ENCODE results near the gene TLR8. TPM values are rescaled to one million over a fixed set of nuclear protein-coding genes. Genes with fewer than 3 reads are reported as not detected.
"Not testable (repeated sequence)": the region's sequence is repeated elsewhere in the genome, so short reads cannot be mapped to it uniquely, and the experiment has no call there.

Gene TLR8
- total and polyA plus RNA-seq, 4 donors: 0.91 to 27.1 (median 5.9) TPM

GRCh38 chrX:12932244-12932643 is 25.8 kb downstream of the TLR8 start:
- Histone ChIP-seq H3K9ac (ENCODE audit: insufficient read depth in 1 of 2, low read length in 2 of 2) (no peak overlapping the region), H3K4me3 (no peak overlapping the region), H3K9me3 (ENCODE audit: control insufficient read depth in 4 of 4, insufficient read depth in 3 of 4, low read length in 3 of 4) (no peaks in the 10 kb centered on the region), H3K4me1 (ENCODE audit: control insufficient read depth in 5 of 5, insufficient read depth in 5 of 5, low read length in 5 of 5) (no peaks in the 10 kb centered on the region), H3K27ac (ENCODE audit: low read depth in 1 of 2, low read length in 1 of 2) (no peak overlapping the region), H3K36me3 (ENCODE audit: control insufficient read depth in 4 of 4, insufficient read depth in 4 of 4, low read length in 4 of 4) (no peaks in the 10 kb centered on the region), H3K27me3 (ENCODE audit: control insufficient read depth in 3 of 3, insufficient read depth in 3 of 3, low read length in 2 of 3) (peaks cover 0 to 9% (median 4%) of the 10 kb centered on the region in 3 donors)
- ATAC-seq (ENCODE audit: insufficient read depth, low FRiP score): no peak
- DNase-seq: no peak
- WGBS, 2 donors: 92 to 100% methylated on average over 1 of the region's 1 CpG
- no peak for TF ChIP-seq CTCF (IDR thresholded peaks at IDR 0.05; ENCODE audit: control extremely low read depth, extremely low read depth)

- no peaks in the 10 kb centered on the region for H3K36me3 ChIP-seq (ENCODE audit: control insufficient read depth in 4 of 4, insufficient read depth in 4 of 4, low read length in 4 of 4)
- peaks cover 0 to 4% (median 4%) of the 10 kb centered on the region in 3 donors for H3K27me3 ChIP-seq (ENCODE audit: control insufficient read depth in 3 of 3, insufficient read depth in 3 of 3, low read length in 2 of 3)
- H3K27ac ChIP-seq (ENCODE audit: low read depth in 1 of 2, low read length in 1 of 2): no peak overlapping the region
- ATAC-seq (ENCODE audit: insufficient read depth, low FRiP score) (no peak), DNase-seq (no peak)
- TF ChIP-seq CTCF (IDR thresholded peaks at IDR 0.05; ENCODE audit: control extremely low read depth, extremely low read depth): no peak
- 90 to 92% methylated on average over 5 of the region's 5 CpGs for WGBS, 2 donors
- no peaks in the 10 kb centered on the region for H3K9me3 ChIP-seq (ENCODE audit: control insufficient read depth in 4 of 4, insufficient read depth in 3 of 4, low read length in 3 of 4)
- no peak overlapping the region for H3K9ac ChIP-seq (ENCODE audit: insufficient read depth in 1 of 2, low read length in 2 of 2)
- H3K4me1 ChIP-seq (ENCODE audit: control insufficient read depth in 5 of 5, insufficient read depth in 5 of 5, low read length in 5 of 5): no peaks in the 10 kb centered on the region
- no peak overlapping the region for H3K4me3 ChIP-seq
Measured at GRCh38 chrX:12934850-12935249, 28.4 kb downstream of the TLR8 start.

- Histone ChIP-seq H3K9ac (ENCODE audit: insufficient read depth in 1 of 2, low read length in 2 of 2) (no peak overlapping the region), H3K27ac (ENCODE audit: low read depth in 1 of 2, low read length in 1 of 2) (no peak overlapping the region), H3K9me3 (ENCODE audit: control insufficient read depth in 4 of 4, insufficient read depth in 3 of 4, low read length in 3 of 4) (no peaks in the 10 kb centered on the region), H3K4me1 (ENCODE audit: control insufficient read depth in 5 of 5, insufficient read depth in 5 of 5, low read length in 5 of 5) (no peaks in the 10 kb centered on the region), H3K36me3 (ENCODE audit: control insufficient read depth in 4 of 4, insufficient read depth in 4 of 4, low read length in 4 of 4) (no peaks in the 10 kb centered on the region), H3K27me3 (ENCODE audit: control insufficient read depth in 3 of 3, insufficient read depth in 3 of 3, low read length in 2 of 3) (peaks cover 0 to 4% (median 0%) of the 10 kb centered on the region in 3 donors), H3K4me3 (no peak overlapping the region)
- 94% methylated on average over 1 of the region's 1 CpG; no CpG with 5 or more reads in 1 of the 2 donors for WGBS, 2 donors
- TF ChIP-seq CTCF (IDR thresholded peaks at IDR 0.05; ENCODE audit: control extremely low read depth, extremely low read depth): no peak
- DNase-seq (no peak), ATAC-seq (ENCODE audit: insufficient read depth, low FRiP score) (no peak)
Measured at GRCh38 chrX:12936947-12937346, 30.5 kb downstream of the TLR8 start.

- ATAC-seq (ENCODE audit: insufficient read depth, low FRiP score); H3K4me1 ChIP-seq (ENCODE audit: control insufficient read depth in 5 of 5, insufficient read depth in 5 of 5, low read length in 5 of 5); DNase-seq; H3K4me3 ChIP-seq; H3K9me3 ChIP-seq (ENCODE audit: control insufficient read depth in 4 of 4, insufficient read depth in 3 of 4, low read length in 3 of 4); H3K9ac ChIP-seq (ENCODE audit: insufficient read depth in 1 of 2, low read length in 2 of 2); H3K27ac ChIP-seq (ENCODE audit: low read depth in 1 of 2, low read length in 1 of 2); H3K36me3 ChIP-seq (ENCODE audit: control insufficient read depth in 4 of 4, insufficient read depth in 4 of 4, low read length in 4 of 4); H3K27me3 ChIP-seq (ENCODE audit: control insufficient read depth in 3 of 3, insufficient read depth in 3 of 3, low read length in 2 of 3): not testable (repeated sequence)
- 84 to 94% methylated on average over 5 to 9 of the region's 9 CpGs for WGBS, 2 donors
Measured at GRCh38 chrX:12940471-12940870, 34.1 kb downstream of the TLR8 start.

GRCh38 chrX:12943592-12943991 is 37.2 kb downstream of the TLR8 start:
- H3K9ac ChIP-seq (ENCODE audit: insufficient read depth in 1 of 2, low read length in 2 of 2); H3K36me3 ChIP-seq (ENCODE audit: control insufficient read depth in 4 of 4, insufficient read depth in 4 of 4, low read length in 4 of 4); H3K27ac ChIP-seq (ENCODE audit: low read depth in 1 of 2, low read length in 1 of 2); ATAC-seq (ENCODE audit: insufficient read depth, low FRiP score); H3K9me3 ChIP-seq (ENCODE audit: control insufficient read depth in 4 of 4, insufficient read depth in 3 of 4, low read length in 3 of 4); H3K4me1 ChIP-seq (ENCODE audit: control insufficient read depth in 5 of 5, insufficient read depth in 5 of 5, low read length in 5 of 5); H3K27me3 ChIP-seq (ENCODE audit: control insufficient read depth in 3 of 3, insufficient read depth in 3 of 3, low read length in 2 of 3); H3K4me3 ChIP-seq; DNase-seq: not testable (repeated sequence)
- WGBS, 2 donors: 45 to 67% methylated on average over 4 to 5 of the region's 6 CpGs

GRCh38 chrX:12944452-12944851 is 38.0 kb downstream of the TLR8 start:
- ATAC-seq (ENCODE audit: insufficient read depth, low FRiP score); H3K9me3 ChIP-seq (ENCODE audit: control insufficient read depth in 4 of 4, insufficient read depth in 3 of 4, low read length in 3 of 4); H3K4me1 ChIP-seq (ENCODE audit: control insufficient read depth in 5 of 5, insufficient read depth in 5 of 5, low read length in 5 of 5); H3K27ac ChIP-seq (ENCODE audit: low read depth in 1 of 2, low read length in 1 of 2); H3K4me3 ChIP-seq; H3K9ac ChIP-seq (ENCODE audit: insufficient read depth in 1 of 2, low read length in 2 of 2); H3K27me3 ChIP-seq (ENCODE audit: control insufficient read depth in 3 of 3, insufficient read depth in 3 of 3, low read length in 2 of 3); DNase-seq; H3K36me3 ChIP-seq (ENCODE audit: control insufficient read depth in 4 of 4, insufficient read depth in 4 of 4, low read length in 4 of 4): not testable (repeated sequence)
- 84 to 93% methylated on average over 2 to 3 of the region's 4 CpGs for WGBS, 2 donors
